Measurements from ENCODE around the gene GTF2F2.

GTF2F2 gene

GRCh38 chr13:45299194-45299593 lies 178.9 kb downstream of the GTF2F2 start:
- no peak for DNase-seq (ENCODE audit: low spot score)

GRCh38 chr13:45300190-45300985 lies 180.1 kb downstream of the GTF2F2 start:
- no peak for DNase-seq (ENCODE audit: low spot score)

DNA sequence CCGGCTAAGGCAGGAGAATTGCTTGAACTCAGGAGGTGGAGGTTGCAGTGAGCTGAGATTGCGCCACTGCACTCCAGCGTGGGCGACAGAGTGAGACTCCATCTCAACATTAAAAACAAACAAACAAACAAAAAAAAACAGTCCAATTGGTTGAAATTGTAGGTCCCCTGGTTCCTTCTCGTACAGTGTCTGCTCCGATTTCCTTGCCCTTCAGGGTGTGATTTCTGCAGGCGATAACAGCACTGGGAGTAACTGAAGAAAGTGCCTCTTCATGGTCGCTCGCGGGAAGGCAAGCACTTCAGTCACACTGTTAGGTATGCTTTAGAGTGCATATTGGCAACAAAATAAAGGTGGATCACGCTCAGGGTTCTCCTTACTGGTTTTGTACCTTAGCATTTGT lies 181.0 kb downstream of the GTF2F2 start:
- no peak for DNase-seq (ENCODE audit: low spot score)

DNA sequence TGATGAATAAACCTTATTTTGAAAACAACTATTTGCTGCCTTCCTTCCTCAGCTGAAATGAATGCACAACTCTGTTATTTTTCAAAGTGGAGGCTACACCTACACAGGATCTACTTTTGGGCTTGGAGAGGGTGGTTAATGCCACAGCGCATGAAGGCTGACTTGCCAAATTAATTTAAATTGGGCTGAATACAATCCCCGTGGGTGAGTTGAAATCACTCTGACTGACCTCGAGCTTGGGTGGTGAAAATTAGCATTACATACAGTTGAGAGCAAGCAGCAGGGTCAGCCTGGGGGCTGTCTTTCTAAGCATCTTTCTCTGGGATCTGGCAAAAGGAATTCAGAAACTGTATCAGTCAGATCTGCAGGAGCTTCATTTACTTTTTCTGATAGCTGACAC lies 182.2 kb downstream of the GTF2F2 start:
- DNase-seq (ENCODE audit: low spot score) = no peak

DNA sequence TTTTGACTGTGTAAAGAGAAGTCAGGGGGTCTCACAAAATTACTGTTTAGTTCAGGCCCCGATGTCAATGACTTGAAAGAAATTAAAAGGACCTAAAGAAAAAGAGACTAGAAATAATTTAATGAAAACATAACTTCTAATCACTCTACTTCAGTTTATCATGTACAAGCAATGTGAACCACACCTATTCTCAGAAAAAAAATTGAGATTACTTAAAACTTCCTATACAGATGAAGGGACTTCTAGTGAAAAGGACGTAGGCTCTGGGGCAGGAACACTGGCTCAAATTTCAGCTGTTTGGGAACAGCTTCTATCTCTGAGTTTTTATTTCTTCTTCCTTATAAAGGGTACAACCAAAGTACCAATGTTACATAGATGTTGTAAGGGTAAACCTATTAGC lies 182.7 kb downstream of the GTF2F2 start:
- no peak for DNase-seq (ENCODE audit: low spot score)

DNA sequence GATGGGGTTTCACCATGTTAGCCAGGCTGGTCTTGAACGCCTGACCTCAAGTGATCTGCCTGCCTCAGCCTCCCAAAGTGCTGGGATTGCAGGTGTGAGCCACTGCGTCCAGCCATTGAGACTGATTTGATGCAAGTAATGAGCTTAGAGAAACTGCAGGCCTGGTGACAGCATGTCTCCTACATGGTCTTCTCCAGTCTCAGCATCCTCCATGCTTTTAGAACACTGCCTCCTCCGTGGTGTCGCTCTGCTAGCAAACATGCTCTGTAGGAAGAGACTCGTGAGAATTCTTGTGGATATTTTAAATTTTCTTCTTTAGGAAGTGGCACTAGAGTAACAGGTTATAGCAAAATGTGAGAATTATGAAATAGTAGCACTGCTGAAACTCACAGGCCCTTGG lies 183.6 kb downstream of the GTF2F2 start:
- DNase-seq (ENCODE audit: low spot score) = peak; percentile 37

DNA sequence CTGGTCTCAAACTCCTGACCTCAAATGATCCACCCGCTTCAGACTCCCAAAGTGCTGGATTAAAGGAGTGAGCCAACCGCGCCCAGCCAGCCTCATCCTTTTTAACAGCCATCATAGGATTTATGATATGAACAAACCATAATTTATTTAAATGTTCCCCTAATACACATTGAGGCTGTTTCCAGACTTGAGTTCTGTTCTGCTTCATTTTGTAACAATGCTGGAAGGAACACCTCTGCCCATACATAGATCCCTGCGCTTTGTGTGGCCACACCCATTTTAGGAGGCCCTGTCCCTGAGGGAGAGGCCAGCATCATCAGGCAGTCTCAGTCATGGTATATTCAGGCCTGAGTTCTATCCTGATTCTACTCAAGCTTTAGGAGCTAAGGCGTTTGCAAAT lies 184.8 kb downstream of the GTF2F2 start:
- no peak for DNase-seq (ENCODE audit: low spot score)

DNA sequence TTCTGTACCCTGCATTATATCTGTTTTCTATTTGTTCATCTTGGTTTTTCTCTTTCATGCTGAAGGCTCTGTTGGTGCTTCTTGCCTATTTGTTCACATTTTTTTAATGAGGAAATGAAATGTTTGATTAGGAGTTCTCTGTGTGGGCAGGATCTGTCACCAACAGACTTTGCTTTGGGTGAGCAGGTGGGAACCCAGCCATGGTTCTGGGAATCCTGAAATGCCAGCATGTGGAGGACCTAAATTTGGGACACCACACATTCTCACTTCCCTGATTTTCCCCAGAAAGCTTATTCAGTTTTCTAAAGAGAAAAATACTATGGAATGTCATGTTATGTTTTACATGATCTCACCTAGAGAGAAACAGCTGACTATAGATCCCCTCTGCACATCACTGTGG lies 186.7 kb downstream of the GTF2F2 start:
- no peak for DNase-seq (ENCODE audit: low spot score)

DNA sequence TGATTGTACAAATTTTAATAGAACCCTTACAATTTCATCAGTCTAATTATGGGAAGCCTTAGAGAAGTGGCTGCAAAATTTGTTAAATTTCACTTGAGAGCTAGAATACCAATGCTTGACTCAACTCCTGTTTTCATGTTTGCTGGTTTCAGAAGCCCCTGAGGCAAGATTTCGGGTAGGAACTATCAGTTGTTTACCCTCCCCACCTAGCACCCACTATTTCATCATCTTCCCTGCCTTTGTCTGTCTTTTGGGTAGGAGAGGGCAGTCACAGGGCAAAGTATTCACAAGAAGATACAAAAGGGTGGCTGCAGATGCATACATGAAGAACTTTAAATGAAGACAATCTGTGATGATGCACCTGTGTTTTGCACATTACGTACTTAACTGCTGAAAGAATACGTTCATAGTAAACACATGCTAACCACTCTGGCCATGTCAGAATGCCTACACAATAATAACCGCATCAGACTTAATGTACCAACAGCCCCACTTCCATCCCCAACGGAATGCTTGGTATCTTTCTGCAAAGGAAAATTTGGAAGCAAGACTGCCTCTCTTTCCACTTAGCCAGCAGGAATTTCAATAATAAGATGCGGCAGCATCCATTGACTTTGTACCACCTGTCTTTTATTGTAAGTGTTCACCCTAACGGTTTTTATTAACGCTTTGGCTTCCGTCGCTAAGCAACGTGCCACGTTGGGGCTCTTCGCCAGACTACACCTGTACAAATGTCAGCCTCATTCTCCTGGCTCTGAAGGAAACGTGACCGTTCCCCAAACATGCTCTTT lies 190.2 kb downstream of the GTF2F2 start:
- DNase-seq (ENCODE audit: low spot score) = no peak

GRCh38 chr13:45314822-45315221 lies 194.5 kb downstream of the GTF2F2 start:
- no peak for DNase-seq (ENCODE audit: low spot score)

DNA sequence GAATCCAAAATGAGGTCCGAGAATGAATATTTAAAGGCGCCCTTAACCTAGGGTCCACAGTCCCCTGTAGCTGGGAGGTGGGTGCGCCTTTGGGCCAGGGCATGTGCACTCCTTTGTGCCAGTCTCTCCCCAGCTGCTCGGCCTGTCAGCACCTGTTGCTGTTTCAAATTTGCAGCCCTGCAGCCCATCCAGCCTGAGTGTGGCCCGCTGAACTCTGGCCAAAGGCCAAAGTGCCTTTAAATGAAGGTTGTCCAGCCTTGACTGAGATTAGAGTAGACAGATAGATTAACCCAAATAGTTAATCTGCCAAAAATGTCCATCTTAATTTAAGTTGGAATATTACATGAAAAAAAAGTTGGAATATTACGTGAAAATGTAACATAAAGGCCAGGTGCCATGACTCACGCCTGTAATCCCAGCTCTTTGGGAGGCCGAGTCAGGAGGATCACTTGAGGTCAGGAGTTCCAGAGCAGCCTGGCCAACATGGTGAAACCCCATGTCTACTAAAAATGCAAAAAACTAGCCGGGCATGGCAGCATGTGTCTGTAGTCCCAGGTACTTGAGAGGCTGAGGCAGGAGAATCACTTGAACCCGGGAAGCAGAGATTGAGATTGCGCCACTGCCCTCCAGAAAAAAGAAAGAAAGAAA lies 195.3 kb downstream of the GTF2F2 start:
- DNase-seq (ENCODE audit: low spot score) = no peak

- DNase-seq (ENCODE audit: low spot score) = no peak
These were observed 196.0 kb downstream of the GTF2F2 start for GRCh38 chr13:45316338-45316737.

DNA sequence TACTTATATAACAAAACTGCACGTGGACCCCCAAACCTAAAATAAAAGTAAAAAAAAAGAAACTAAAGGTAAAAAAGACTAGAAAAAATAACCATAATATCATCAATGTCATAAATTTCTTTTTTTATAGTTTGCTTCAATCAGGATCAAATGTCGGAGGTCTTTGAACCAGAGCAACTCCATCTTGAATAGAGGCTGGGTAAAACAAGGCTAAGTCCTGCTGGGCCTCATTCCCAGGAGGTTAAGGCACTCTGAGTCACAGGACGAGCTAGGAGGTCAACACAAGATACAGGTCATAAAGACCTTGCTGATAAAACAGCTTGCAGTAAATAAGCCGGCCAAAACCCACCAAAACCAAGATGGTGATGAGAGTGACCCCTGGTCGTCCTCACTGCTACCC lies 196.7 kb downstream of the GTF2F2 start:
- DNase-seq (ENCODE audit: low spot score) = no peak

- DNase-seq (ENCODE audit: low spot score) = no peak
These were observed 200.7 kb downstream of the GTF2F2 start for GRCh38 chr13:45320876-45321629.

DNA sequence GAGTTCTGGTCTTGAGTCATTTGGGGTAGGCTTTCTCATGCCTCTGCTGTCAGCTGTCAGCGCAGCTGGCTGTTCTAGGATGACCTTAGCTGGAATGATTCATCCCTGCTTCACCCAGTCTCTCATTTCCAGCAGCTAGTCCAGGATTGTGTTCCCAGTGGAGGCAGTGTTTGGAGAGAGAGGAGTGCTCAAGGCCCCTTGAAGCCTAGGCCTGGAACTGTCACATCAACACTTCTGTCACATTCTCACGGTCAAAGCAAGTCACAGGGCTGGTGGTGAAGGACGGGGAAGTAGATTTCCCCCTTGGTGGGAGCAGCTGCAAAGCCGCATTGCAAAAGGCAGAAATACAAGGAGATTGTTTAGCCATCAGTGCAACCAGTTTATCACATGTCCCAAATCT lies 205.5 kb downstream of the GTF2F2 start:
- DNase-seq (ENCODE audit: low spot score) = no peak

GRCh38 chr13:45327253-45327955 lies 207.1 kb downstream of the GTF2F2 start:
- no peak for DNase-seq (ENCODE audit: low spot score)

- no peak for DNase-seq (ENCODE audit: low spot score)
These were observed 208.4 kb downstream of the GTF2F2 start for GRCh38 chr13:45328661-45329111.

DNA sequence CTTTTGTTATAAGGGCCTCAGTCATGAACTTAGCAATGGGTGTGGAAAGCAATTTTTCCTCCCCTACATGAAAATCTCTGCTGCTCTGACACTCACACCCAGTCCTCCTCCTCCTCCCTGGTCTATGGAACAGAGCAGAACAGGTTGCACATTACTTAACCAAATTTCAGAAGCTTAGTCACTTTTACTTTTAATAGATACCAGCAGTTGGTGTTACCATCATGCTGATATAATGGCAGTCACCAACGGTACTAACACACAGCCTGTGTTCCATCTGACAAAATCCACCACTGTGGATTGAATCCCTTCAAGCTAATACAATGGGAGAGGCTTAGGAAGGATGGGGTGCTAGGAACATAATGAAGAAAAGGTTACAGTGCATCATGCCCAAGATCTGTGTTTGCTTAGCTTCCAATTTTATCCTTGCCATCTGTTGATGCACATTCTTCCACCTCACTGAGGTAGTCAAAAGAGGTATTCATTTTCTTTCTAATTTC lies 210.9 kb downstream of the GTF2F2 start:
- DNase-seq (ENCODE audit: low spot score) = no peak

GRCh38 chr13:45331692-45332035 lies 211.4 kb downstream of the GTF2F2 start:
- no peak for DNase-seq (ENCODE audit: low spot score)

- DNase-seq (ENCODE audit: low spot score) = no peak
These were observed 211.9 kb downstream of the GTF2F2 start for GRCh38 chr13:45332036-45332830.
